Endothelial cell of umbilical vein (primary cell): Measurements from ENCODE around the gene CCDC12.

ENCODE experiments used
- EZH2 ChIP-seq: IDR thresholded peaks from 2 replicates; pipeline ENCODE4 v1.6.1; 2012; ENCODE audit warnings: borderline replicate concordance, low read depth, mild to moderate bottlenecking, moderate library complexity, low read length, inconsistent platforms; ENCODE audit not compliant: severe bottlenecking
- POLR2A ChIP-seq: IDR thresholded peaks from 2 replicates; pipeline ENCODE4 v1.6.1; 2012; ENCODE audit warnings: low read depth, mild to moderate bottlenecking, control low read depth, low read length
- POLR2AphosphoS5 ChIP-seq: IDR thresholded peaks from 2 replicates; pipeline ENCODE4 v1.6.1; 2012; ENCODE audit warnings: low read depth, mild to moderate bottlenecking, control low read depth, low read length, moderate library complexity; ENCODE audit not compliant: insufficient read depth
- TF ChIP-seq, protein P1 (sequence below), 2 donors: IDR thresholded peaks; 1 replicate in 1 of 2; 2 replicates in 1 of 2; pipeline ENCODE4 v1.5.1; 2011; ENCODE audit warnings: low read length in 2 of 2, mild to moderate bottlenecking in 2 of 2, moderate library complexity in 2 of 2, control low read depth in 1 of 2, inconsistent platforms in 1 of 2, low read depth in 1 of 2; ENCODE audit not compliant: insufficient read depth in 1 of 2; ENCODE audit errors: extremely low read depth in 1 of 2

DNA sequence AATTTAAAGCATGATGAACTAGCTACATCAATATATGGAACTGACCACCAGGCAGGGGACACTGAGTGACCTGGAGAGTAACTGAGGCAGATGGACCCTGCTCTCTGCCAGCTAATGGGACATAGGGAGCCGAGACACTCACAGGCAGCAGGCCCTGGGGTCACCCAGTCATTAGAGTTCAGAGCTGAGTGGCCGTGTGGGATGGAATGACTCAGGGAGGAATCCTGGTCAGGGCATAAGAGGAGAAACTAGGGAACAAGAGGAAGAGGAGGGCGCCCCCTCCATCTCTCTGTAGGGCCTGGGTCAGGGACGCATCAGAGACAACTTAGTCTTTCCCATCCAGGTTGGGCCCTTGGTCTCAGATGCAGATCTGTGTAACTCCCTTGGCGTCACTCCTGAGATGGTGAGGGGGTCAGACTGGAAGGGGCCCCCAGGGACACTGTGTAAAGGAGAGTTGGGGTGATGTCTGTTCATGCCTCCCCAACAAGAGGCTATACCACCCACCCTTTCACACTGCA is 39.8 kb downstream of the CCDC12 start:
- TF ChIP-seq EZH2 = no peak
- TF ChIP-seq, protein P1, sequence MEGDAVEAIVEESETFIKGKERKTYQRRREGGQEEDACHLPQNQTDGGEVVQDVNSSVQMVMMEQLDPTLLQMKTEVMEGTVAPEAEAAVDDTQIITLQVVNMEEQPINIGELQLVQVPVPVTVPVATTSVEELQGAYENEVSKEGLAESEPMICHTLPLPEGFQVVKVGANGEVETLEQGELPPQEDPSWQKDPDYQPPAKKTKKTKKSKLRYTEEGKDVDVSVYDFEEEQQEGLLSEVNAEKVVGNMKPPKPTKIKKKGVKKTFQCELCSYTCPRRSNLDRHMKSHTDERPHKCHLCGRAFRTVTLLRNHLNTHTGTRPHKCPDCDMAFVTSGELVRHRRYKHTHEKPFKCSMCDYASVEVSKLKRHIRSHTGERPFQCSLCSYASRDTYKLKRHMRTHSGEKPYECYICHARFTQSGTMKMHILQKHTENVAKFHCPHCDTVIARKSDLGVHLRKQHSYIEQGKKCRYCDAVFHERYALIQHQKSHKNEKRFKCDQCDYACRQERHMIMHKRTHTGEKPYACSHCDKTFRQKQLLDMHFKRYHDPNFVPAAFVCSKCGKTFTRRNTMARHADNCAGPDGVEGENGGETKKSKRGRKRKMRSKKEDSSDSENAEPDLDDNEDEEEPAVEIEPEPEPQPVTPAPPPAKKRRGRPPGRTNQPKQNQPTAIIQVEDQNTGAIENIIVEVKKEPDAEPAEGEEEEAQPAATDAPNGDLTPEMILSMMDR (IDR thresholded peaks at IDR 0.05; ENCODE audit: extremely low read depth in 1 of 2, insufficient read depth in 1 of 2, low read depth in 1 of 2, low read length in 2 of 2) = no peak
- TF ChIP-seq POLR2A = no peak
- peak; percentile 32 for TF ChIP-seq POLR2AphosphoS5
